Loucy (cell line): ENCODE results near the gene TOP3B.

ENCODE experiments used
- CTCF ChIP-seq: fragments of 200-600 bp; sonication (generic); conservative IDR thresholded peaks from 2 replicates; pipeline ENCODE4 v1.5.1; 2014; ENCODE audit warnings: mild to moderate bottlenecking, antibody characterized with exemption, low read length
- EZH2phosphoT487 ChIP-seq: fragments of 200-600 bp; IDR thresholded peaks from 2 replicates; pipeline ENCODE4 v1.6.1; 2018; ENCODE audit warnings: antibody characterized with exemption, mild to moderate bottlenecking, moderate library complexity, borderline replicate concordance

GRCh38 chr22:22001664-22002525 is 19.3 kb upstream of the TOP3B start:
- no peak for TF ChIP-seq CTCF
- no peak for TF ChIP-seq EZH2phosphoT487
